ENCODE results near the gene KLHDC9.
A peak's percentile ranks its signal among the peaks of the same experiment; 100 is the strongest.

KLHDC9 gene

DNA sequence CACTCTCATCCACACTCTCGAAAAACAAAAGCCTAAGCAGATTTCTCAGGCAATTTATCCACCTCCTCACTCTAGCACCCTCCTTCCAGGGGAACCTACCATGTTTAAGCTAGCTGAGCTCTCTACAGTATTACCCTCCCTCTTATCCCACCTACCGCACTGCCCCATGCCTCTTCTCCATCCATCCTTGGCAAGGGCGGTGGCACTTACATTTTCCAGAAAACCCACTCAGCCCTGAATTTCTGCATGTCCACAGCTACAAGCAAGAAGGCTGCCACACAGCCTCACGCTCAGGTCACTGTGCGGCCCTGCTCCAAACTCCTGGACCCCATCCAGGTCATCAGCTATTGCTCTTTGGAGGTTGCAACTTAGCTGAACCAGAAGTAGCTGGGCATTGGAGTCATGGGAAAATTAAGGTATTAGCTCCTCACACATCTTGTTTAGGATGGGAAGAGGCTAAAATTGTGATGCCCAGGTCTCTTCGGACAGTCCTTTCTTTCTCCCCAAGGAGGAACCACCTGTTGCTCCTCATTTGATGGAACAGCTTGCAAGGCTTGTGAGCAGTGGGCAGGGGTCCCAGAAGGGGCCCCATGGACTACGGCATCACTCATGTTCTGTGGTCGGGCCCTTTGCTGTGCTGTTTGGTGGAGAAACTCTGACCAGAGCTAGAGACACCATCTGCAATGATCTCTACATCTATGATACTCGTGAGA, 1.1 kb downstream of the KLHDC9 start:
- intact Hi-C loops (cut with DNase I; ENCODE audit: low total_unique reads), result loop anchor here (10.0 kb wide), 1 partner anchor 104 kb away; no protein-coding TSS in a partner anchor
- TF ChIP-seq, protein P1, sequence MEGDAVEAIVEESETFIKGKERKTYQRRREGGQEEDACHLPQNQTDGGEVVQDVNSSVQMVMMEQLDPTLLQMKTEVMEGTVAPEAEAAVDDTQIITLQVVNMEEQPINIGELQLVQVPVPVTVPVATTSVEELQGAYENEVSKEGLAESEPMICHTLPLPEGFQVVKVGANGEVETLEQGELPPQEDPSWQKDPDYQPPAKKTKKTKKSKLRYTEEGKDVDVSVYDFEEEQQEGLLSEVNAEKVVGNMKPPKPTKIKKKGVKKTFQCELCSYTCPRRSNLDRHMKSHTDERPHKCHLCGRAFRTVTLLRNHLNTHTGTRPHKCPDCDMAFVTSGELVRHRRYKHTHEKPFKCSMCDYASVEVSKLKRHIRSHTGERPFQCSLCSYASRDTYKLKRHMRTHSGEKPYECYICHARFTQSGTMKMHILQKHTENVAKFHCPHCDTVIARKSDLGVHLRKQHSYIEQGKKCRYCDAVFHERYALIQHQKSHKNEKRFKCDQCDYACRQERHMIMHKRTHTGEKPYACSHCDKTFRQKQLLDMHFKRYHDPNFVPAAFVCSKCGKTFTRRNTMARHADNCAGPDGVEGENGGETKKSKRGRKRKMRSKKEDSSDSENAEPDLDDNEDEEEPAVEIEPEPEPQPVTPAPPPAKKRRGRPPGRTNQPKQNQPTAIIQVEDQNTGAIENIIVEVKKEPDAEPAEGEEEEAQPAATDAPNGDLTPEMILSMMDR (IDR thresholded peaks at IDR 0.05), result no peak
- peaks cover 9 to 37% (median 16%) of the 10 kb centered on the region in 3 donors for H3K36me3 ChIP-seq
- H3K9me3 ChIP-seq, result no peaks in the 10 kb centered on the region
- no peak for DNase-seq
- no peaks in the 10 kb centered on the region for H3K27me3 ChIP-seq
- peak overlapping the region; percentile 66 to 72 for H3K27ac ChIP-seq
- H3K4me3 ChIP-seq, result peak overlapping the region; percentile 63 to 76
- peaks cover 0 to 18% (median 15%) of the 10 kb centered on the region in 4 donors for H3K4me1 ChIP-seq

DNA sequence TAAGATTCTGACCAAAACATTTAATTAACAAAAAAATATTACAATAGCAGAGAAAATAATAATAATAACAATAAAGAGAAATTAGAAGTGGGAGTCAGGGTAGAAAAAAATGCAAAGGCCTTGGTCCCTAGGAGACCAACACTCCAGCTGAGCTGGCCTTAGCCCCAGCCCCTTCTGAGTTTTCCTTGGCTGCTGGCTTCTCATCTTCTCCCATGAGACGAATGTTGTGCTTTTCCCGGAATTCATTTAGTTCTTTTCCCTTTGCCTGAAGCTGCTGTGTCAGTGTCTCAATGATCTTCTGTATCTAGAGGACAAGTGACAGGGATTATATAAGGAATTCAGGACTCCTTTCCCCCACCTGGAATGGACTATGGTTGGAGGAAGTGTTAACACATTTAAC, 2.4 kb downstream of the KLHDC9 start:
- Histone ChIP-seq H3K27ac (no peak overlapping the region), H3K4me3 (no peak overlapping the region), H3K36me3 (peaks cover 9 to 37% (median 16%) of the 10 kb centered on the region in 3 donors), H3K4me1 (peaks cover 0 to 18% (median 15%) of the 10 kb centered on the region in 4 donors), H3K9me3 (no peaks in the 10 kb centered on the region), H3K27me3 (no peaks in the 10 kb centered on the region)
- TF ChIP-seq, protein P1 (IDR thresholded peaks at IDR 0.05), result no peak
- peak in 1 of 2 donors; percentile 19 for DNase-seq
- intact Hi-C loops (cut with DNase I; ENCODE audit: low total_unique reads), result no loop called here

DNA sequence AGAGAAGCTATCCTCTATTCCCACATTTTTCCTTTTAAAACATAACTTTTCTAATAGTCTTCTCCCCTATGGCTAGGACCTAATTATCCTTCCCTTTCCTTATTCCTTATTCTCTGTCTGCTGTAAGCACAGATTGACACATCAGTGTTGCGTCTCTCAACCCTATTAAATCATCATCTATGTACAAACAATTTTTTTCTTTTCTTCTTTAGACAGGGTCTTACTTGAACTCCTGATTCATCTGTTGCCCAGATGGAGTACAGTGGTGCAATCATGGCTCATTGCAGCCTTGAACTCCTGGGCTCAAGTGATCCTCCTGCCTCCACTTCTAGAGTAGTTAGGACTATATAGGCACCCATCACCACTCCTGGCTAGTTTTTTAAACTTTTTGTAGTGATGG, 8.3 kb downstream of the KLHDC9 start:
- TF ChIP-seq, protein P1 (IDR thresholded peaks at IDR 0.05), result no peak
- Histone ChIP-seq H3K36me3 (peaks cover 4 to 17% (median 11%) of the 10 kb centered on the region in 3 donors), H3K4me1 (no peaks in the 10 kb centered on the region), H3K4me3 (no peak overlapping the region), H3K9me3 (no peaks in the 10 kb centered on the region), H3K27ac (no peak overlapping the region), H3K27me3 (no peaks in the 10 kb centered on the region)
- intact Hi-C loops (cut with DNase I; ENCODE audit: low total_unique reads), result no loop called here
- DNase-seq, result no peak

DNA sequence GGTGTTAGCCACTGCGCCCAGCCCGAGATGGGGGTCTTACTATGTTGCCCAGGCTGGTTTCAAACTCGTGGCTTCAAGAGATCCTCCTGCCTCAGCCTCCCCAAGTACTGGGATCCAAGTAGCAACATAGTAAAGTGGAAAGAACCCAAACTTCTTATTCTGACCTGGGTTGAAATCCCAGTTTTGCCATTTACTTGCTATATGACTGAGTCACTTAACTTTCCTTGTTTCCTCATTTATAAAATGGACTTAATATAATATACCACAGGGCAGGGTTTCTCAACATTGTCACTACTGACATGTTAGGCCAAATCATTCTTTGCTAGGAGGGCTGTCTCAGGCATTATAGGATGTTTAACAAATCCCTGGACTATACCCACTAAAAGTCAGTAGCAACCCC, 13.0 kb downstream of the KLHDC9 start:
- H3K36me3 ChIP-seq, result no peaks in the 10 kb centered on the region
- TF ChIP-seq, protein P1 (IDR thresholded peaks at IDR 0.05), result no peak
- H3K4me3 ChIP-seq, result no peak overlapping the region
- no peak for DNase-seq
- peaks cover 0 to 25% (median 12%) of the 10 kb centered on the region in 4 donors for H3K4me1 ChIP-seq
- no peak overlapping the region for H3K27ac ChIP-seq
- no peaks in the 10 kb centered on the region for H3K9me3 ChIP-seq
- no peaks in the 10 kb centered on the region for H3K27me3 ChIP-seq
- intact Hi-C loops (cut with DNase I; ENCODE audit: low total_unique reads), result no loop called here

DNA sequence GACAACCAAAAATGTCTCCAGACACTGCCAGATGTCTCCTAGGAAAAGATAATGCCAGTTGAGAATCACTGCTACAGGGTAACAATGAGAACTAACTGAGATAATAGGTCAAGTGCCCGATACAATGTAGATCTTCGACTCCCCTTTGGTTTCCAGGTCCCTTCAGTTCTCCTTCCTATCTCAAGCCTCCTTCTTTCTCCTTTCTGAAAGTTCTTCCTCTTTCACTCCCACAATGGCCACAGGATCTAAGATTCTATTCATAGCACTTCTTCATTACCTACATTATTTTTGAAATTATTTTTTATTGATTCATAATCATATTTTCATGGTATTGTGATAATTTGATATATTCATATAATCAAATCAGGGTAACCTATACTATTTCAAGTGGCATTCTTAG, 13.4 kb downstream of the KLHDC9 start:
- Histone ChIP-seq H3K27ac (no peak overlapping the region), H3K4me3 (no peak overlapping the region), H3K27me3 (no peaks in the 10 kb centered on the region), H3K4me1 (peaks cover 0 to 29% (median 16%) of the 10 kb centered on the region in 4 donors), H3K9me3 (no peaks in the 10 kb centered on the region), H3K36me3 (no peaks in the 10 kb centered on the region)
- no peak for DNase-seq
- TF ChIP-seq, protein P1 (IDR thresholded peaks at IDR 0.05), result no peak
- intact Hi-C loops (cut with DNase I; ENCODE audit: low total_unique reads), result no loop called here
